ENCODE data around the gene STX16. TPM values are rescaled to one million over a fixed set of nuclear protein-coding genes. Genes with fewer than 3 reads are reported as not detected.
A peak's percentile ranks its signal among the peaks of the same experiment; 100 is the strongest.

Gene STX16
- total and polyA plus RNA-seq, 9 of the 15 experiments (the other 6 are each of a cell fraction or from before 2014, with no cell fraction given), result 4.4 to 43.5 (median 14.7) TPM

- Histone ChIP-seq H3K36me3 (ENCODE audit: control insufficient read depth, insufficient read depth, low read length) (peaks cover 23% of the 10 kb centered on the region; the same call in 2 of the 3 replicates), H4K20me1 (replicated peaks; ENCODE audit: control insufficient read depth, insufficient read depth, low read length) (no peaks in the 10 kb centered on the region), H3K9me1 (ENCODE audit: control insufficient read depth, insufficient read depth, low read length) (no peaks in the 10 kb centered on the region), H3K27me3 (ENCODE audit: control insufficient read depth in 2 of 2, insufficient read depth in 2 of 2, low read length in 2 of 2) (no peaks in the 10 kb centered on the region), H3K9ac (ENCODE audit: insufficient read depth in 1 of 2, low read depth in 2 of 2, low read length in 2 of 2) (no peak overlapping the region), H3K27ac (ENCODE audit: extremely low read depth, low read depth, low read length) (no peak overlapping the region), H3K4me2 (ENCODE audit: insufficient read depth, low read length) (peak overlapping the region; percentile 17; the same call in 1 of the 2 replicates), H3K4me1 (replicated peaks in 1 of 2; ENCODE audit: control insufficient read depth in 2 of 2, insufficient read depth in 2 of 2, low read length in 2 of 2) (peaks cover 9 to 11% of the 10 kb centered on the region in 2 experiments), H3K9me3 (replicated peaks; ENCODE audit: control insufficient read depth, insufficient read depth, low read depth, low read length) (no peaks in the 10 kb centered on the region), H3K4me3 (no peak overlapping the region), H3K79me2 (ENCODE audit: control insufficient read depth, insufficient read depth, low read length) (peaks cover 95% of the 10 kb centered on the region), H2AFZ (ENCODE audit: low read depth, low read length) (no peak overlapping the region)
- TF ChIP-seq PRMT5 (CRISPR knock-in tag; IDR thresholded peaks at IDR 0.05), result no peak
- no peak for TF ChIP-seq ARNT (IDR thresholded peaks at IDR 0.05)
- no peak for TF ChIP-seq PKNOX1 (IDR thresholded peaks at IDR 0.05)
- no peak for TF ChIP-seq ZNF274 (IDR thresholded peaks at IDR 0.05; ENCODE audit: borderline replicate concordance, low read depth, low read length)
- TF ChIP-seq SIN3B (IDR thresholded peaks at IDR 0.05; ENCODE audit: low read depth), result no peak
- no peak for TF ChIP-seq ID3 (CRISPR knock-in tag; IDR thresholded peaks at IDR 0.05)
- TF ChIP-seq ID3 (tag; IDR thresholded peaks at IDR 0.05), result 0 out of 2 replicates have a peak, but pooled peaks have one; percentile 53
- peak; percentile 27; the same call in 1 of the 2 replicates for TF ChIP-seq CBFA2T3 (IDR thresholded peaks at IDR 0.05)
- TF ChIP-seq NCOR1 (IDR thresholded peaks at IDR 0.05), result no peak
- in situ Hi-C loops (cut with MboI) (loop anchor here (10.0 kb wide), 1 partner anchor 189 kb away; no protein-coding TSS in a partner anchor), intact Hi-C loops (cut with micrococcal nuclease) (loop anchor here (10.0 kb wide), 1 partner anchor 421 kb away; no protein-coding TSS in a partner anchor)
- ATAC-seq (no peak), DNase-seq (ENCODE audit: extremely low read depth in 1 of 4, low spot score in 3 of 4) (no peak), FAIRE-seq (no peak)
- POLR2A ChIA-PET, result interaction anchor here (1.6 kb wide), 1 partner anchor 60 kb away, joined by 3 read pairs; no protein-coding TSS in a partner anchor
- no TSS peak for BruUV-seq (replicated peaks)
- CTCF ChIA-PET (ENCODE audit: low intra/inter-chr PET ratio), result no interaction called here
- WGBS (ENCODE audit: insufficient coverage, low coverage, missing lambda C conversion rate), result 63% methylated on average over 6 of the region's 6 CpGs
Measured at GRCh38 chr20:58655328-58656107, 4.4 kb downstream of the STX16 start.
